ENCODE measurements around the gene SEPTIN8.

Gene SEPTIN8

GRCh38 chr5:132781029-132781428 lies 4.0 kb upstream of the SEPTIN8 start:
- no peak for DNase-seq

DNA sequence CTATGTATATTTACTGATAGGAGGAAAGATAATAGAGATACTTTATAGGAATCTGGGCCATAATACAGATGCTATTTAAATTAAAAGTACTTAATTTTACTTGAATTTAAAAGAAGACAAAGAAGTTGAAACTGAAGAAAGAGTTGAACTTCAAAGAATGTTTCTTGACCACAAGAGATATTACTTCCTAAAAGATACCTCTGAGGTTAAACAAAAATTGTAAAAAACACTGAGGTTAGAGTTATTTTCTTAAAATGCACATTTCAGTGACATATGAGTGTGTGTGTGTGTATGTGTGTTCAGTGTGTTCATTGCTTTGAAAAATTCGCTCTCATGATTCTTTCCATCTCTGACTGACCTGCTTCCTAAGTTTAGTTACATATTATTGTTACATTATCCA lies 3.5 kb upstream of the SEPTIN8 start:
- no peak for DNase-seq

DNA sequence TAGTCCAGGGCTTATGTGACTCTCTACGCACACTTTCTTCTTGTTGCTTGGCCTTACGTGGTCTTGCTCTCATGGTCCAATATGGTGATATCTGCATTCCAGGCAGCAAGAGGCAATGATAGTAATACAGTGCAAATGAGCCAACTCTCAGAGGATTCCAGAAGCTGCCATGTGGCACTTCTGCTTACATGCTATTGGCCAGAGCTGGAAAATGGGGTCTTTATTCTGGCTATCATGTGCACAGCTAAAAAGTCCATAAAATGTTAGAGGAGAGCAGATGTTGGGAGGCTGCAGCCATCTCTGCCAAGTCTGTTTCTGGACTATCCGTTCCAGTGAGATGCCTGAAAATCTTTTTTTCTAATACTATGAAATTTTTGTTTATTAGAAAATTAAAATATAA lies 2.9 kb upstream of the SEPTIN8 start:
- no peak for DNase-seq

- DNase-seq, result no peak
Observed at GRCh38 chr5:132778856-132779255, 1.8 kb upstream of the SEPTIN8 start.

GRCh38 chr5:132778129-132778528 lies 1.1 kb upstream of the SEPTIN8 start:
- DNase-seq, result no peak

DNA sequence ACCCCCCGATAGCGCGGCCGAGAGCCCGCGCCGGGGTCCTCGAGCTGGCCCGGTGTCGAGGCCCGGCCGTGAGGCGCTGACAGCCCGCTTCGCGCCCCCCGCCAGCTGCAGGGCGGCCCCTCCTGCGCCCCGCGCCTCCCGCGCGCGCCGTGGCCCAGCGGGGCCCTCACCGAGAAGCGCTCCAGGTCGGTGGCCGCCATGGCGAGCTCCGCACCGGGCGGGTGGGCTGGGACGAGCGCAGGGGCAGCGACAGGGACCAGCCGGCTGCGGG lies 166 bp downstream of the SEPTIN8 start:
- DNase-seq, result no peak

- peak; percentile 74 for DNase-seq
Observed at GRCh38 chr5:132776131-132776937, 705 bp downstream of the SEPTIN8 start.

GRCh38 chr5:132775476-132775961 lies 1.5 kb downstream of the SEPTIN8 start:
- no peak for DNase-seq

DNA sequence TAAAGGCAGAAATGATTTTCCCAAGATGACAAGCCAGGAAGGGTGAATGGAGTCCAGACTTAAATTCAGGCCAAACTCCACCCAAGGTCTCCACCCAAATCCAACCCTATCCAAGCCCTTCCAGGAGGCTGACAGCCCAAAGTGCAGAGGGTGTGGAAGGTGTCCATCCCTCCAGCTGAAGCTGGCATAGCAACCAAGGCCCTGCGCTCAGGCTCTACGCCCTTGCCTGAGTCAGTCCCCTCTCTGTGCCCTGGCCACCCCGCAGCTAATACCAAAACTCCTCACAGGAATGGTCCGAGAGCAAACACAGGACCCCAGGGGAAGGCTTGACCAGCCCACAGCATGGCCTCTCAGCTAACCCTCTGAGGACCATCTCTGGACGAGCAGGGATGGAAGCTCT lies 2.1 kb downstream of the SEPTIN8 start:
- no peak for DNase-seq

DNA sequence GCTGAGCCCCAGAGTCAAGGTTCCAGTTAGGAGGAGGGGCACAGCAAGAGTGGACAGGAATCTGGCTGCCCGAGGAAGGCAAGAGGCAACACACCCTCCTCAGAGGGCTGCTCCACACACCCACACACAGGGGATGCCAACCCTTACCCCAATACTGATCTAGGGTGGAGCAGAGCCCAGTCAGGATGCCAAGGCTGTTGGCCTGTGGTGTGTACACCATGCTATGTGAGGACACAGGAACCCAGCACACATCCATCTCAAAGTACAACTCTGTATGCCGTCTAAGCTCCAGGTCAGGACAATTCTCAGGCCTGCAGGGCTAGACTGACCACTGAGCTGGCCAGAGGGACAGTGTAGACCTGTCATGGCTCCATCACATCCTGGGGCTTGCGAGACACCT lies 2.6 kb downstream of the SEPTIN8 start:
- no peak for DNase-seq

- DNase-seq, result no peak
Observed at GRCh38 chr5:132773601-132774355, 3.3 kb downstream of the SEPTIN8 start.

- DNase-seq, result no peak
Observed at GRCh38 chr5:132773114-132773513, 3.9 kb downstream of the SEPTIN8 start.

- peak; percentile 37 for DNase-seq
Observed at GRCh38 chr5:132772291-132773070, 4.6 kb downstream of the SEPTIN8 start.

- no peak for DNase-seq
Observed at GRCh38 chr5:132771503-132771998, 5.5 kb downstream of the SEPTIN8 start.

- no peak for DNase-seq
Observed at GRCh38 chr5:132770476-132771159, 6.4 kb downstream of the SEPTIN8 start.

- DNase-seq, result no peak
Observed at GRCh38 chr5:132768485-132768868, 8.6 kb downstream of the SEPTIN8 start.

DNA sequence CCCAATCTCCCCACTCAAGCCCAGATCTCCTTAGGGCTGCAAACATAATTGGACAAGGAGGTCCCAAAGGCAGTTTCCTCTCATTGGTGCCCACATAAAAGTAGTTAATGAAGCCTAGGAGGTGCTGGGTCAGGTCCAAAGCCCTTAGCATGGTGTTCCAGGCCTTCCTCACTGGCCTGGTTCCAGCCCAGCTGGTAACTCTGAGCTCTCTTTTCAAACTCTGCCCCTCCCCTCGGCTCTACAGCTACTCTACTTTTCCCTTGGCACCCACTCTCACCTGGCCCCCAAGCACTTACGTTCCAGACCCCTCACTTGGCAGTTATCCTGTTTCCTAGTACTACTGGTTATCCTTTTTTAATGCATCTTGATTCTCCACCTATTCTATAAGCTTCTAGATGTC lies 9.9 kb downstream of the SEPTIN8 start:
- DNase-seq, result no peak

DNA sequence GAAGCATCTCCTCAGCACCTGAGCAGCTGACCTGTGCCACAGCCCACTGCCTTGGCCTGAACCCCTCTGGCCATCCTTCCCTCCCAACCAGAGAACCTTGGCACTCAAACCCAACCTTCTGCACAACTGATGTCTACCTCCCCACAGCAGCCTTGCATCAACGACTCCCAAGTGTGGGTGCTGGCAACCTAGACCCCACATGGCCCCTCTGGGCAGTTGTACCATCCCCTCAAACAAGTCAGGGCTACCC lies 10.3 kb downstream of the SEPTIN8 start:
- no peak for DNase-seq

- DNase-seq, result no peak
Observed at GRCh38 chr5:132766020-132766805, 10.8 kb downstream of the SEPTIN8 start.

DNA sequence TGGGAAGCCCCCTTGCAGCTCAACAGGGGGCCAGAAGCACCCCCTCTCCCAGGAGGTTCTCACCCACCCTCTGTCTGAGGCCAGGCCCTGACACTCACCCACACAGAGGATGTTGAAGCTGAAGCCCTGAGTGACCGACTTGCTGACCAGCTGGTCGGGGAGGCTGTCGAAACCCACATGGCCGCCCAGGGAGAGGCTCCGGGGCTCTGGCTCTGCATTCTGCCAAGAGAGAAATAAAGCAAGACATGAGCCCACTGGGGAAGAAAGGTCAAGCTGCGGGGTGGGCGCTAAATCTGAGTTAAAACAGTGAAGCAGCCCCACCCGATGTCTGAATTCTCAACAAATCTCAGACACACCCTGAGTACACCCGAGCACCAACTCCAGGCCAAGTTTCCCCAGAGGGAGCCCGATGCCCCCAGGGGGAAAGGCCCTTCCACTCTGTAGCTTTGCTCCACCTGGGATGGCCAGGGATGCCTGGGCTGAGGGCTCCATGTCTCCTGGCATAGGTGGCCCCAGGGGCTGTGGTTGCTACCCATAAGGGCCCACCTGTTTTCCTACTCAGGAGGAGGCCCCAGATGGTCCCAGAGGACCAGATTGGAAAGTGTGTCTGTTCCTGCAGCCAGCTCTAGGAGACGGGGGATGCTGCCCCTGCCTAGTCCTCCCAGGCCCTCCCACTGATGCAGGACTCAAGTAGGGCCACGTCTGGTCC lies 11.6 kb downstream of the SEPTIN8 start:
- no peak for DNase-seq

DNA sequence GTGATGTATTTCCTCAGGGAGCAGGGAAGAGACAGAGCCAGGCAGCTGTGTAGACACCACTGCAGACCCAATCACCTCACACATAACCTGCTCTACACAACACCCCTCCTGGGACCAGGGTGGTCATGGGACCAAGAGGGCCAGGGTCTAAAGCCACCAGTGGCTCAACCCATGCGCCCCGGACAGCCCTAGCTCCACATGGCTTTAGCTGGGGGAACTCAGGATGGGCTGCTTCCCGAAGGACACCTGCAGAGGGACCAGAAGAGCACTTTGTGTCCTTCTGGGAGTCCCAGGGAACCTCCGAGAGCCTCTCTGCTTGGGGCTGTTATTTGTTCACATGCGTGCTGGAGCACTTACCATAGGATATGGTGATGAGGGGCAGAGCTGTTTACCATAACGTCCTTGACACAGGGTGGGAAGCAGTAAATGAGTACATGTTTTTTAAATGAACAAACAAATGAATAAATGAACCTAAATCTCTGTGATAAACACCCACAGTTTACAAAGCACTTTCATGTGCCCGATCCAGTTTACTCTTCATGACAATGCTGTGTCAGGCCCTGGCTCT lies 12.3 kb downstream of the SEPTIN8 start:
- no peak for DNase-seq

Data from right forelimb (tissue), 1 donor.